A172 (cell line): Measurements from ENCODE around the gene BPIFA2. TPM values are rescaled to one million over a fixed set of nuclear protein-coding genes. Genes with fewer than 3 reads are reported as not detected.
"Not testable (repeated sequence)": the region's sequence is repeated elsewhere in the genome, so short reads cannot be mapped to it uniquely, and the experiment has no call there.

ENCODE experiments used
- DNase-seq: peaks from one replicate; pipeline ENCODE4 v3.0.0-alpha.2; 2015; ENCODE audit warnings: low spot score
- total RNA-seq: library from RNA; depleted of rRNA; stranded (reverse); fragments of >200 nt; shearing (Covaris generic); gene quantifications from 2 replicates; pipeline ENCODE4 v1.2.3, GENCODE V29; 2014; rRNA removed

The BPIFA2 gene, protein sequence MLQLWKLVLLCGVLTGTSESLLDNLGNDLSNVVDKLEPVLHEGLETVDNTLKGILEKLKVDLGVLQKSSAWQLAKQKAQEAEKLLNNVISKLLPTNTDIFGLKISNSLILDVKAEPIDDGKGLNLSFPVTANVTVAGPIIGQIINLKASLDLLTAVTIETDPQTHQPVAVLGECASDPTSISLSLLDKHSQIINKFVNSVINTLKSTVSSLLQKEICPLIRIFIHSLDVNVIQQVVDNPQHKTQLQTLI
- total RNA-seq, result not detected in 2 replicates

DNA sequence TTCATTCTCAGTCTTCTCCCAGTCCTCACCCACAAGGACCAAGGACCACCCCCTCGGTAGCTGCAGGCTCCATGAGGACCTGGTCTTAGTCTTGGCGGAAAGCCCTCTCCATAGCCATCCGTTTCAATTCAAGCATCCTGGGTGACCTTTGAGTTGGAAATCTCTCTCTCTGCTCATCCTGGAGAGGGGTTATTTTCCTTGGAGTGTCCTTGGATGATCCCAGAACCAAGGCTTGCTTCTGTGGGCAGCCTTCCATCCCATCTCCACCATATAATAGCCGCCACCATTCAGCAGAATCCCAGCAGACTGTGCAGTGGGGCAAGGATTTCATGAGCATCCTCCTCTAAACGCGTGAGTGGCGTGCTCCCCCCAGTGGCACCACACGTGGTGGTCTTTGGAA is at the start of gene BPIFA2:
BPIFA2 (plus strand) TSS at position 301 of the 400 bp plus-strand sequence. CDS start 987 bp downstream, outside the sequence.
- DNase-seq, result no peak

DNA sequence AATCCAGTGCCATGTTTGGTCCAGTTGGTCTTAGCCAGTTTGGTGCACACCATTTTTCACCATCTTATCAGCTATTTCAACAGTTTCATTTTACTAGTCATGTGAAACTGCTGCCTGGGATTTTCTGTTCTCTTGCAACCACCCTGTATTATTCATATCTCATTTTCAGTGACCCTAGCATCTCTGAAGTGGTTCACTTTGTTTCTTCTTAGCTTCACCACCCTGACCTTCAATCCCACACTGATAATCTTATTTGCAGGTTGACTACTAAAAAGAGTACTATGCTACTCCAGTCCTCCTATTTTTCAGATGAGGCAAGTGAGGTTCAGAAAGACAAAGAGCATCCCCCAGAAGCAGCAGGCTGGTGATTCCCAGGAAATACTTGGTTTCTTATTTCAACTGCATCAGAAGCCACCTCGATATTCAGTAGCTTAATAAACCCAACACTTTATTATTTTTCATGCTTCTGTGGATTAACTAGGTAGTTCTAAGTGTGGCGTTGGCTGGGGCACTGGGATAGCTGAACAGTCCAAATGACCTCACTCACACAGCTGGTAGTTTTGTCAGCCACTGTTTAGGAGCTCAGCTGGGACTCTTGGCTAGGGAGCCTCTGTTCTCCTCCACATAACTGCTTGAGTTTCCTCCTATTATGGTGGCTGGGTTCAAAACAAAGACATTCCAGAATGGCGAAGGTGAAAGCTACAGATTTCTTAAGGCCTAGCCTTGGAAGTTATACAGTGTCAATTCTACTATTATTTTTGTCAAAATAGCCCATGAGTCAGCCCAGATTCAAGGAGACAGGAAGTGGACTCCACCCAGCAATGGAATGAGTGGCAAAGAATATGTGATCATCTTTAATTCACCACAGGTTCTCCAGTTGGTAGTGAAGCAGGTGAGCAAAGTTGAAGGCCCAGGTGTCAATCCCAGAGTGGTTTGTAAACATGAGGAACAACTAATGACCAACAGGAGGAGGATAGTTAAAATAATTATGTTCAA is 47.9 kb upstream of the BPIFA2 start:
- peak; percentile 75 for DNase-seq

DNA sequence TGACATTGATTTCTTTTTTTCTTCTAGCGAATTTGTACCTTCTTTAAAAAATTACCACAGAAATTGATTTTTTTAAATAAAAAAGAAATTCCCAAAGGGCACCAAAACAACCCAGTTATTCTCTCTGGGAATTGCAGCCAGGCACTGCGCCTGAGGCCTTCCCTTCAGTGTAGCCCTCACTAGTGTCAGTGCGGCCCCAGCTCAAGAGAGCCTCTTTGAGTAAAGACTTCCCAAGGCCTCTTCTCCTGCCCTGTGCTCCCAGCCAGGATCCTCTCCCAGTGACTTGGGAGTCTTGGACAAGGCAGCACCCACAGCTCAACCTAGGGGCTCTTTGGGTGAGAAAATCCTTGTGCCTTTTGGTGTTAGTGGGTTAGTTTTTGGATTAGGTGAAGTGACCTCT is 47.0 kb upstream of the BPIFA2 start:
- no peak for DNase-seq

DNA sequence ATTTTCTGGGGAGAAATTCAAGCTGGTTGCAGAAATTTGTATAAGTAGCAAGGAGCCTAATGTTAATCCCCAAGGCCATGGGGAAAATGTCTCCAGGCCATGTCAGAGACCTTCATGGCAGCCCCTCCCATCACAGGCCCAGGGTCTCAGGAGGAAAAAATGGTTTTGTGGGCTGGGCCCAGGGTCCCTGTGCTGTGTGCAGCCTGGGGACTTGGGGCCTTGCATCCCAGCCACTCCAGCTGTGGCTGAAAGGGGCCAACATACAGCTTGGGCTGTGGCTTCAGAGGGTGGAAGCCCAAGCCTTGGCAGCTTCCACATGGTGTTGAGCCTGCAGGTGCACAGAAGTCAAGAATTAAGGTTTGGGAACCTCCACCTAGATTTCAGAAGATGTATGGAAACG is 45.7 kb upstream of the BPIFA2 start:
- DNase-seq, result not testable (repeated sequence)

DNA sequence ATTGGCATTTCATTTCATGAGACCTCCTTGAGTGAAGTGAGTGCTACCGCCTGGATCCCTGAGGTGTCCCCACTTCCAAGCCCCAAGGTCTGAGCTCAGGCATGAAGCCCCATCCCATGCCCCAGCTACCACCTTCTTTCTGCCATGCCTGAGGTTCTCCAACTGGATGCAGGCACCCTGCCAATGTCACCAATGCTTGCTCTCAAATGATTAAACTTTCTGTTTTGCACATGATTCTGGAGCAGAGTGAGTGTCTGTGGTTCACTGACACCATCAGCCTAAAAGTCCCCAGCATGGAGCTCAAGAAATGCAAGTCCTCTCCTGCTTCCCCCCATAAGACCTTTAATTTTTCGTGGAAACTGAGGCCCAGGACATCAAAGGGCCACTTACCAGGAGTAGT is 43.7 kb upstream of the BPIFA2 start:
- no peak for DNase-seq

DNA sequence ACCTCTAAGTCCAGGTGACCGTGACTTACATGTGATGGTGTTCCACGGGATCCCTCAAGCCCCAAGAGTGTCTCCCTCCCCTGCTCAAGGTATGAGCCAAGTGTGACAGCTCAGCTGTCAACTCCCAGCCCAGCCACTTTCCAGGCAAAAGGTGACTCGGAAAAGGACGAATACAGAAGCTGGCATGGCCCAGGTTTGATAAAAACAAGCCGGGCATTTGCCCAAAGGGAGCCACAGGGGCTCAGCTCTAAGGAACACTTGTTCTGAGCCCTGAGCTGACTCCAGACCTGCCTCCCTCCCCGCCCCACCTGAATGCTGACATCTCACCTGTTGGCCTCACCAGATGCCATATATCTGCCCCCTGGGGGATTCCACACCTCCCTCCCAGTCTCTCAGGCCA is 43.0 kb upstream of the BPIFA2 start:
- DNase-seq, result no peak

DNA sequence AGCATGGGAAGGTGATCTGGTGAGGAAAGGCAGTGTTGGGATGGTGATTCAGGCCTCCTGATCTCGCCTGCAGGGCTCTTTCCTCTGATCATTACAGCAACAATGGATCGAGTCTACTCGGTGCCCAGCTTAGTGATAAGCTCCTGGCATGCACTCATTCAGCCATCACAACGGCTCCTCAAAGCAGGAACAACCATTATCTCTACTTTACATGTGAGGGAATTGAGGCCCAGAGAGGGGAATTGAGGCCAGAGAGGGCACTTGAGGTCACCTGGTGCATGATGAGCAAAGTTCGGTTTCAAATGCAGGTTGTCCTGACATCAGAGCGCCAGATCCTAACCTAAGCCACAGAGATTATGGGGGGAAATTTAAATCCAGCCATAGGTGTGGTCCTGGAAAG is 42.0 kb upstream of the BPIFA2 start:
- no peak for DNase-seq

DNA sequence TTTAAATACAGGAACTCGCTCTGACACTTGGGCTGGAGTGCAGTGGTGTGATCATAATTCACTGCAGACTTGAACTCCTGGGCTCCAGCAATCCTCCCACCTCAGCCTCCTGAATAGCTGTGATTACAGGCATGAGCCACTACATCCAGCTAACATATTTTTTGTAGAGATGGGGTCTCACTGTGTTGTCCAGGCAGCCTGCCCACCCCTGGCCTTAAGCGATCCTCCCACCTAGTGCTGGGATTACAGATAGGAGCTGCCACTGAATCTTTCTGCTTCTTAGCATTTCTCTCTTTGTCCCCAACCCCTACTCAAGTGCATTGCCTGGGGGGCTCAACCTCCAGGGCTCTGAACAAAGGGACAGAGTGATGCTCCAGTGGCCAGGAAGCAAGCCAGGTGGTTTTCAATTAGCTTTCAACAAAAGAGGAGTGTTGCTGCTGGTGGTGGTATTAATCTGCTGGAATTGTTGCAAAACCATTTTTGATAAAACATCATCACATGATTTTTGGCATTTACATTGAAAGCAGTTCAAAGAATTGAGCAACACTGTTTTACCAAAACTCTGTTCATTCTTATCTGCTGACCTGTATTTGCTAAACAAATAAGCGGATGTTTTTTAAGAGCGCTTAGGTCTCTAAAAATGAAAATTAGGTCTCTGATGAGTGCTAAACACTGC is 40.4 kb upstream of the BPIFA2 start:
- no peak for DNase-seq

DNA sequence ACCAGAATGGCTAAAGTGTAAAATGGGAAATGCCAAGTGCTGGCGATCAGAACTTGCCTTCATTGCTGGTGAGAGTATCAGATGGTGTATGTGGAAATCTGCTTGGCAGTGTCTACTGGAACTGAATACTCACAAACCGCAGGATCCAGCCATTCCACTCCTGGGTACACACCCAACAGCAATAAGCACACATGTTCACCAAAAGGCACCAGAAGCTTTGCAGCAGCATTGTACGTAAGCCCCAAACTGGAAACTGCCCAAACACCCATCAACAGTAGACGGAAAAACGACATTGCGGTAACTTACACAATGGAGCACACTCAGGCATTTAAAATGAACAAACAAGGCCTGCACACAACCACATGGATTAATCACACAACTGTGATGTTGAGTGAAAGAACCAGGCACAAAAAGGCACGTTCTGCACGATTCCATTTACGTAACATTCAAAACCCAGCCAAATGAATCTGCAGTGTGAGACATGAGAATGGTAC is 37.3 kb upstream of the BPIFA2 start:
- DNase-seq, result no peak

DNA sequence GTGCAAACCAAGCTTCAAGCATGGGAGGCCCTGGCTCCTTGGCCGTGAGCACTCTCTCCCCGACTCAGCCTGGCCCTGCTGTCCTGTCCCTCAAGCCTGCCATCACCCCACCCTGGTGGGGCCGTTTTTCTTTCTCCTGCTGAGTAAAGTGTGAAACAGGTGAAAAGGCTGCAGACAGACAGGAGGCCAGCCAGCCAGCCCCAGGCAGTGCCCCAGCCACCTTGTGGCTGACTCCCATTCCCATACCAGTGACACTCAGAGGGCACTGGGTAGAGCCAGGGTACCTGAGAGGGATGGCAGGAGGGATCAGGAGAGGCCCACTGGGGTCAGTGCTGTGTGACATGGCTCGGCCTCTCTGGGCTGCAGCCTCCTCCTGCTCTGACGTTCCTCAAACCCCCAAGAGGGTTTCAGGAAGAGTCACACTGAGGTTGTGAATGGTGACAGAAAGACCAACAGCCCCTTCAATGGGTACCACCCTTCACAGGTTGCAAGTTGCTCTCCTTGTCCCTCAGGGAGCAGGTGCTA is 35.9 kb upstream of the BPIFA2 start:
- DNase-seq, result no peak

DNA sequence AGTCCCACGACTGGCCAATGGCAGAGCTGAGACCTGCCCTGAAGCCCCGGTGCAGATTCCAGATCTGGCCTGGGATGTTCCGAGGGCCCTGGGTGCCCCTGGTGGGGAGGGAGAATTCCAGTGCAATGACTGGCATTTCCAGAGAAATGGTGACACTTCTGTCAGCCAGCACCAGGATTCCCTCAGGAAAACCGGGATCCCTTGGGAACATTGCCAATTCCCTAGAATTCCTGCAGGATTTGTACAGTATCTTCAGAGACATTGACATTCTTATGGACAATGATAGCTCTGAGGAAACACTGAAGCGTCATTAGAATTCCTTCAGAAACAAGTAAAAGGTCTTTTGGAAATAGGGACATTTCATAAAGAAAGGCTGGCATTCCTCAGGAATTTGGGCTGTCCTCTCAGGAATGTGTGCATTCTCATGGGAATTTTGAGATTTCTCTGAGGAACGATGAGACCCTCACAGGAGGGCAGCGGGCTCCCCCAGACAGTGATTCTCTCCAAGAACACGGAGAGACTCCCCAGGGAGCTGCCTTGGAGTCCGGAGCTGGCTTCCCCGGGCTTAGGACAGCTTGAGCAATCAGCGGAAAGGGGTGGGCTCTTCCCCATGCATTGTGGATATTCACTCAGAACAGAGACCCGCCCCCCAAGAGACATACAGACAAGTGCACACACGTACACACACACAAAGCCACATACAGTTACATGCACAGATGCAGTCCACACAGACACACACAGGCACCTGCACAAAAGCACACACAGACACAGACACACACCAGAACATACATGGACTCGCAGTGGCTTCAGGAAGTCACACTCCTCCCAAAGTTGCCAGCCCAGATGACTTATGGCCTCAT is 35.2 kb upstream of the BPIFA2 start:
- DNase-seq, result peak; percentile 27

DNA sequence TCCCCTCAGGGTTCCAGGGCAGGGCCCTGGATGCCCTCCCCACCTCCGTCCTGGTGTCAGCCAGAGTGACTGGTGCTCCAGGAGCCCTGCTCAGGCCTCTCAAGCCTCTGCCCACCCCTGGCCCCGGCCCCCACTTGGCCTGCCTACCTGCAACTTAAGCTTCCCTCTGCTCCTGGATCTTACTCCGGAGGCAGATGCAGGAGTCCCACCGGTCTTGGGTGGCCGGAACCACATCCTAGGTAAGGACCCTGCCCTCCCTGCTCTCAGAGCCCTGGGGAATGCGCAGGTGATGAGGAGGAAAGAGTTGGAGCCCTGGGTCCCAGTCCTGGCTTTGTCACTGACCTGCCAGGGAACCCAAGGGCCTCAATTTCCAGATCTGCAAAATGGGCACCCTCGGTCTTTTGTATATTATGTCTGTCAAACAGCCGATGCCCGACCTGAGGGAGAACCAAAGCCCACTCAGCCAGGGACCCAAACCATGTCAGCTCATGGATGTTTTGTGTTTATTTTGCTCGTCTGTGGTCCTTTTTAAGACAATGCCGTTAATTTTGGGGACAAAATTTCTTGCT is 34.5 kb upstream of the BPIFA2 start:
- no peak for DNase-seq

DNA sequence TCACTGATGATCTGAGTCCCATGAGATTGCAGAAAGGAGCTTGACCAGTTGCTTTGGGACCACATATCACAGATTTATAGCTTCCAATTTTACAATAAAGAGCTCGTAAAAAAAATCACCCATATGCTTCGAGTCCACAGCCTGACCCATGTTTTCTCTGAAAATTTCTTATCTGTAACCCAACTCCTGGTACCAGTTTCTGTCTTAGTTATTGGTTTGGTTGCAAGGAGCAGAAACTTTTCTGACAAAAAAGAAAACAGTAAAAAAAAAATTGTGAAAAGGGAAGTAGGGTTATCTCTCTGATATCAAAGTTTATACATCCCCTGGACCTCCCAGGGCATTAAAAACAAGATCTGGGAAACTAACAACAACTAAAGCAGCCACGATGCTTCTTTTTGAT is 30.8 kb upstream of the BPIFA2 start:
- no peak for DNase-seq

DNA sequence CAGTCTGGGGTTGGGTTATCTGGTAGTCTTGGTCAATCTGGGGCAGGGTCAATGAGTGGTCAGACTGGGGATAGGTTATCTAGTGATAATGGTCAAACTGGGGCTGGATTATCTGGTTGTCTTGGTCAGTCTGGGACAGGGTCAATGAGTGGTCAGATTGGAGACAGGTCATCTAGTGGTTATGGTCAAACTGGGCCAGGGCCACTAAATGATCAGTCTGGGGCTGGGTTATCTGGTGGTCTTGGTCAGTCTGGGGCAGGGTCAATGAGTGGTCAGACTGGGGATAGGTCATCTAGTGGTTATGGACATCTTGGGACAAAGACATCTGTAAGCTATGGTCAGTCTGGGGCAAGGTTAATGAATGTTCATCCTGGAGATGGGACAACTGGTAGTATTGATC is 28.5 kb upstream of the BPIFA2 start:
- no peak for DNase-seq

DNA sequence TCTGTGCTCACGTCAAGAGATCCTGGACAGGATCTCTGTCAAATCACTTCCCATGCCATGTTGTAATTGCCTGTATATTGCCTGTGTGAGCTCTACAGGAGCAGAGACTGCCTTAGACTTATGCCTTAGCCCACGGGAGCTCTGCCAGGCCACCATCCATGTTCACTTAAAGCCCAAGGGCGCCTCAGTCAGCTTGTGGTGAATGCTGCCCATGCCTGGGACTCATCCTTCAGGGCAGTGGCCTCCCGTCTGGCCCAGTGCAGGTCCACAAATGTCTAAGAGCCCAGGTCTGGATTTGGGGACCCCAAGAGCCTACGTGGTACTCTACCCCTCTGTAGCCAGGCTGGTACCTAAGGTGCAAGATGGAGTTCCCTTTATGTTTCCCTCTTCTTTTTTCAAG is 22.4 kb upstream of the BPIFA2 start:
- DNase-seq, result no peak

DNA sequence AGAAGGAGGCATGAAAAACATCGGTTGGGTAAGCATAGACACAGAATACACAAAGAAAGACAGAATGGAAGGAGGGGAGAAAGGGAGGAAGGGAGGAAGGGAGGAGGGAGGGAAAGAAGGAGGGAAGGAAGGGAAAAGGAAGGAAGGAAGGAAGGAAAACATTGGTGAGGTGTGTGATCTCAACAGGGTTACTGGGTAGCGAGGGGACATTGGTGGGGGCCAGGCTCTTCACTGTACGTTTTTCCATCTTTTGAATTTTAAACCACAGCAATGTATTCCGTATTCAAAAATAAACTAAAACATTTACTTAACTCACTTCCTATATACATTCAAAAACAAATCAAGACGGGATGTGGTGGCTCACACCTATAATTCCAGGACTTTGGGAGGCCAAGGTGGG is 20.7 kb upstream of the BPIFA2 start:
- DNase-seq, result no peak

DNA sequence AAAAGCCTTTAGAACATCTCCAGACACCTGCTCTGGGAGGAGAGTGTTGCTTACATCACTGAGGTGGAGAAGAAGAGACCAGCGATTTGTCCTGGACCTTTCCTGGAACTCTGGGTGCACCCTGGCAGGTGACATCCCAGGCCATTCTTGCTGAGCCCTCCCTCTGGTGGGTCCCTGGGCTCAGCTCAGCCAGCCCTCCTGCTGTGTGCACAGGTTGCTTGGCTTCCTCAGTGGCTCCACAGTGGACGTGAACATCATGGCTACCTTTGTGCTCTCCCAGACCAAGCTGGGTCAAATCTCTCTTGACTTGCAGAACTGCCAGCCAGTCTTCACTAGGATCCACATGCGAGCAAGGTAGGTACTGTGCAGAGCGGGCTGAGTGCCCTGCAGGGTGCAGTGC is 19.9 kb upstream of the BPIFA2 start:
- DNase-seq, result no peak

DNA sequence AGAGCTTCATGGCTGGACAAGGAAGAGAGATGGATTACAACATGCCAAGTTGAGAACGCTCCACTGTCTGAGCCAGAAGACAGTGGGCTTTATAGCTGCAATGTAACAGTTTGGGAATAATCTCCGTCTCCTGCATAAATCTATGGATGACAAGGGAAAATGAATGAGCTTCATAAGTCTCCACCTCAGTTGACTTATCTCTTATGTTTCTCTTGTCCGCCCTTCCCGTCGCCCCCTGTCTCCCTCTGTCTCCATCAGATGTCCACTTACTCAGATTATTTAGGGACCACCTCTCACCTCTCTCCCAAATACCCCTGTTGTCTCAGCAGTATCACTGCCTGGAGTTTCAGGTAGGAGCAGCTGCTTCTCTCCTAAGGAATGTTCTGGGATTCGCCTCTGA is 13.7 kb upstream of the BPIFA2 start:
- no peak for DNase-seq

DNA sequence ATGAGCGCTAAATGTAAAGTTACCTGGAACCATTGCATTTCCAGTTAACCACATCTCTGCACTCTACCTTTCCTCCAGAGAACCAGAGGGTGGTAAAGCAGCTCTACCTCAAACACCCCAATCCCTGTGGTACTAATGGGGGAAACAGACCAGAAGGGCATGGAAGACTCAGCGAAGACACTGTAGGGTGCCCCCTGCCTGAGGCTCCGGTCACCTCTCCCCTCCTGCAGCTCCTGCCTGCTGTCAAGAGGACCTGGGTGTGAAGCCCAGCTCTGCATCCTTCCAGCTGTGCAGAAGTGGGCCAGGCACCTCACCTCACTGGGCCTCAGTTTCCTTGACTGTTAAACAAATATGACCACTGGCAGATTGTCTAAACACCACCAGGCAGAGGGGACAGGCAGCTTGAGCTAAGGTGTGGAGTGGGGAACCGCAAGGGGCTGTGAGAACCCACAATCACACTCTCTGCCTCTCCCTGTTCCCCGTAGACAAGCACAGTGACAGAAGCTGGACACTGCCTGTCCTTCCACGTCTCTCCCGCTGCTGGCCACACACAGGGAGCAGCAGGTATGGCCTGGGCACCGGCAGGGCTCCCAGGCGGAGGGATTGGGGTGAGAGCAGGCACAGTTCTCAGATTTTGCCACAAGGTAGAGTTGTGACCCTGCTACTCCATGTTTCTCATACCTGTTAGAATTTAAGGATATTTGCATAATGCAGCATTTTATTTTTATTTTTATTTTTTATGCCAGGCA is 9.1 kb upstream of the BPIFA2 start:
- DNase-seq, result no peak

DNA sequence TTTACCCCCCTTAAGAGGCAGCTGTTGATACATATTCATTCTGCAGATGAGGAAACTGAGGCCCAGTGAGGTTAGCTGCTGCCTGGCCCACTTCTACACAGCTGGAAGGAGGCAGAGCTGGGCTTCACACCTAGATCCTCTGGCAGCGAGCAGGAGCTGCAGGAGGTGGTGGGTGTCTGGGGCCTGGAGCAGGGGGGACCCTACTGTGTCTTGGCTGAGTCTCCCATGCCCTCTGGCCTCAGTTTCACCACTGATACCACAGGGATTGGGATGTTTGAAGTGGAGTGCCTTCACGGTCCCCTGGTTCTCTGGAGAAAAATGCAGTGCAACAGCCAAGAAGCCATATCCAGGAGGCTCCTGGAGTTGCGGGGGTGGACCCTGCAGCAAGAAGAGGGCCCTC is 8.2 kb upstream of the BPIFA2 start:
- DNase-seq, result no peak
